ENCODE results near the gene CLEC1B.
"Not testable (repeated sequence)": the region's sequence is repeated elsewhere in the genome, so short reads cannot be mapped to it uniquely, and the experiment has no call there.

Gene CLEC1B

GRCh38 chr12:9973949-9974348 is 25.0 kb downstream of the CLEC1B start:
- no peak for DNase-seq

DNA sequence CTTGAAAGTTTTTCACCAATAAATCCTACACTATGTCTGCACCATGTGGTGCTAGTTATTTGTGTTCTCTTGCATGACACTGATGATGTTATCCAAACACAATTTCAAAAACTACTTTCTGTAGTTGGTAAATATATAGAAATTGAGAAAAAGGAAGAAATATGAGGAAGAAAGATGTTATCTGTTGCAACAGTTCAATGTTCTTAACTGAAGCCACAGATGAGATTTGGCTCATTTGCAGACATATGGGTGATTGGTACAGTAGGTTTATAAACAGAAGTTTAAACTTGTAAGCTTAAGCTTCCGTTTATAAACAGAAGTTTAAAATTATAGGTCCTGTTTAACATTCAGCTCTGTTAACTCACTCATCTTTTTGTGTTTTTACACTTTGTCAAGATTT is 27.7 kb downstream of the CLEC1B start, which contains the start of gene CLEC12A:
TSS of gene CLEC12A (plus strand) at position 229 of the 400 bp plus-strand sequence. CDS start 188 bp downstream, outside the sequence.
- no peak for DNase-seq

GRCh38 chr12:9969673-9970072 is 29.2 kb downstream of the CLEC1B start:
- no peak for DNase-seq

DNA sequence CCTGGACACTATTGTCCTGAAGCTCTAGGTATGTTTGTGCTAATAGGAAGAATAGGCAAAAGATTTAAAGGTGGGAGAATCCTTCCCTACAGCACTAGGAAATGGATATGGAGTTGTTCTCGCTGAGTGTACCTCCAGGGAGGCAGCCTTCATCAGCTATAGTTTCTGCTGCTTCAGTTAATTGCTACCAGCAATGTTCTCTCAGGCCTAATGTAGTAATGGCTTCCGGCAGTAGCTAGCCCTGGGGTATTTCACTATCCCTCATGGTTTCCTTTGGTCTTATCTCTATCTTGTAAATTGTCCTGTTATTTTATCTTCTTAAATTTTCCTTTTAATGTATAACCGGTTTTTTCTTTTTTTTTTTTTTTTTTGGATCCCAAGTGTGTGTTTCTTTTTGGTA is 37.0 kb downstream of the CLEC1B start:
- DNase-seq = no peak

- DNase-seq = no peak
These were observed 37.8 kb downstream of the CLEC1B start for GRCh38 chr12:9961106-9961505.

GRCh38 chr12:9960590-9960989 is 38.3 kb downstream of the CLEC1B start:
- DNase-seq = no peak

DNA sequence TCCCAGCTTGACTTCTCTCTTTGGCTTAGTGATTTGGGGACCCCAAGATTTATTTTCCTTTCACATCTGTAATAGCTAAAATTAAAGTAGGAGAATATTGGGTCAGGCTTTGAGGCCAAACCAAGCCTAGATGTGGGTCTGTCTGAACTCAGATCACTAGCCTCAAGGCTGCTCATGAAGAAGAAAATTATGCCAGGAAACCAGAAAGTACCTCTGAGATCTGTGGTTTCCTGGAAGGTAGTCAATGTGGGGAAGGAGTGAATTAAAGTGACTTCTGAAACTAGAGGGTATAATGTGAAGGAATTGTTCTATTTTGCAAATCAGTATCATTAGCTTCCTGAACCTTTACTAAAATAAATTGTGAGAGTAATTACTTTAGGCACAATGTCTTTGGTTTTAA is 41.1 kb downstream of the CLEC1B start:
- DNase-seq = no peak

DNA sequence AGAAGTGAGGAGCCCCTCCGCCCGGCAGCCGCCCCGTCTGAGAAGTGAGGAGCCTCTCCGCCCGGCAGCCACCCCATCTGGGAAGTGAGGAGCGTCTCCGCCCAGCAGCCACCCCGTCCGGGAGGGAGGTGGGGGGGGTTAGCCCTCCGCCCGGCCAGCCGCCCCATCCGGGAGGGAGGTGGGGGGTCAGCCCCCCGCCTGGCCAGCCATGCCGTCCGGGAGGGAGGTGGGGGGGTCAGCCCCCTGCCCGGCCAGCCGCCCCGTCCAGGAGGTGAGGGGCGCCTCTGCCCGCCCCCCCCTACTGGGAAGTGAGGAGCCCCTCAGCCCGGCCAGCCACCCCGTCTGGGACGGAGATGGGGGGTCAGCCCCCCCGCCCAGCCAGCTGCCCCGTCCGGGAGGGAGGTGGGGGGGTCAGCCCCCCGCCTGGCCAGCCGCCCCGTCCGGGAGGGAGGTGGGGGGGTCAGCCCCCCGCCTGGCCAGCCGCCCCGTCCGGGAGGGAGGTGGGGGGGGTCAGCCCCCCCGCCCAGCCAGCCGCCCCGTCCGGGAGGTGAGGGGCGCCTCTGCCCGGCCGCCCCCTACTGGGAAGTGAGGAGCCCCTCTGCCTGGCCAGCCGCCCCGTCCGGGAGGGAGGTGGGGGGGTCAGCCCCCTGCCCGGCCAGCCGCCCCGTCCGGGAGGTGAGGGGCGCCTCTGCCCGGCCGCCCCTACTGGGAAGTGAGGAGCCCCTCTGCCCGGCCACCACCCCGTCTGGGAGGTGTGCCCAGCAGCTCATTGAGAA is 45.8 kb downstream of the CLEC1B start:
- DNase-seq = not testable (repeated sequence)

GRCh38 chr12:9951026-9951675 is 47.8 kb downstream of the CLEC1B start:
- DNase-seq = no peak

DNA sequence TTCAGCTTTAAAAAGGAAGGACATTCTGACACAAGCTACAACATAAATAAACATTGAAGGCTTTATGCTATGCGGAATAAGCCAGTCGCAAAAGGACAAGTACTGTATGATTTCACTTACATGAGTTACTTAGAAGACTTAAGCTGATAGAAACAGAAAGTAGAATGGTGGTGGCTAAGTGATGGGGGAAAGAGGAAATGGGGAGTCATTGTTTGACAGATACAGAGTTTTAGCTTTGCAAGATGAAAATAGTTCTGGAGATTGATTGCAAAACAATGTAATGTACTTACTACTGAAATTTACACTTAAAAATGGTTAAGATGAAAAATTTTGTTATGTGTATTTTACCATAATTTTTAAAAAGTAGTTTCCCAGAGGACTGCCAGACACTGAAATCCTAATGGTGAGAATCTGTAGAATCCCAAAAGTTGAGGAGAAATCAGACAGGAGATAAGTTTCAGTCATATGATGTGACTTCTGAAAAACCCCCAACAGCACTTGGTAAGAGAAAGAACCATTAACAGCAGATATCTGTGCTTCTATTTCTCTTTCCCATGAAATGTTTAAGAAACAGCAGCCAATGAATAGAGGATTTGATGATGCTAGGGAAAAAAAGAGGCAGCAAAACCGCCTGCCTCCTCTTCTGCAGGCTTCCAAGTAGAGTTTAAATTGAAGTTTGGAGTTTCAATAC is 50.2 kb downstream of the CLEC1B start:
- DNase-seq = no peak

DNA sequence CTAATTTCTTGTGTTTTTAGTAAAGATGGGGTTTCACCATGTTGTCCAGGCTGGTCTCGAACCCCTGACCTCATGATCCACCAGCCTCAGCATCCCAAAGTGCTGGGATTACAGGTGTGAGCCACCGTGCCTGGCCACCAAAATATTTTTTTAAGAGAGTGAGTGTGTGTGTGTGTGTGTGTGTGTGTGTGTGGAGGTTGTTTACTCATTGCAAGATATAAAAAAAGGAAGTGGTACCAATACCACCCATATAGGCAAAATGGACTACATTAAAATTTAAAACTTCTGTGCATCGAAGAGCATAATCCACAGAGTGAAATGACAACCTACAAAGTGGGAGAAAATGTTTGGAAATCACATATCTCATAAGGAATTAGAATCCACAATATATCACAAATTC is 51.2 kb downstream of the CLEC1B start:
- DNase-seq = no peak

- no peak for DNase-seq
These were observed 54.5 kb downstream of the CLEC1B start for GRCh38 chr12:9944391-9944790.

DNA sequence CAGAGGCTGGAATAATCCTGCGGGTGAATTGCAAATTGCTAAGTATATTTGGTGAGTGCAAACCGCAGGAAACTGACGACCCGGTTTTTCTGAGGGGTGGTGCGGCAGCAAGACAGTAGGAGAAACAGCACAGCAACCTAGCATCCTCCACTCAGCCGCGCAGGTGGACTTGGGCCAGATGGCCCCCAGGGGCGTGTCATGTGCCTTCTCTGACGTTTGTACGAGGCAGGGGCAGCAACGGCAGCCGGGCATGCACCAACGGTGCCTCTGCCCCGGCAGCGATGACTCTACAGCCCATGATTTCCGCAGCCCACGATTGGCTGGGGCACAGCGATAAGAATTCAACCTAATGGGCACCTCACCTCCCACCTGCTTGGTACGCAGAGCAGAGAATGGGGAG is 55.7 kb downstream of the CLEC1B start:
- no peak for DNase-seq

Measured in NCI-H2227 treated with DMSO at 0.1 percent for 48 hours (cell line).